T-helper 2 cell treated with Interferon-gamma antibody and Interleukin-4, amounts not matched to agents 100 ng/mL and 5 ng/mL, for 36 hours (primary cell): ENCODE measurements around the gene HDAC4. TPM values are rescaled to one million over a fixed set of nuclear protein-coding genes. Genes with fewer than 3 reads are reported as not detected.

Experiments used
- intact Hi-C: fragments of 100-400 bp; cut with micrococcal nuclease; formaldehyde crosslinking; loops from one replicate; pipeline ENCODE4 v1.15.1; 2023
- total RNA-seq: library from RNA; stranded (reverse); gene quantifications from 2 replicates; pipeline ENCODE4 v1.2.3, GENCODE V29; 2022

HDAC4 gene
- total RNA-seq, 1 donor from 2014 or later: 52.0 TPM

DNA sequence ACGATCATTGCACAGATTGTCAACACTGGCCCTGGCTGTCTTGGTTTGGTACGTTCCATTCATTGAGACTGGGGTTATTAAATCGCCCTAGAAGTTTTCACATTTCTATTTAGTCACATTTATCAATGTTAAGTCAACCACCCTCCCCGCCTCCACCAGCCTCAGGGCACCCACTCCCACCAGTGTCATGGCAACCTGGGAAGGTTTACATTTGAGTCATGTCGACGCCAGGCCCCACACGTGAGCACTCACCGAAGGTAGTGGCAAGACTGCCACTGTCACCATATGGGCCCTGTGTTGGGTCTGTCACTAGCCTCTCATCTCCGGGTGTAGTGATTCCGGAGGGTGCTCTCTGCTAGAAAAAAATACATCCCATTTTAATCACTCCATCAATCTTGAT is 358.8 kb downstream of the HDAC4 start:
- intact Hi-C loops: no loop called here

DNA sequence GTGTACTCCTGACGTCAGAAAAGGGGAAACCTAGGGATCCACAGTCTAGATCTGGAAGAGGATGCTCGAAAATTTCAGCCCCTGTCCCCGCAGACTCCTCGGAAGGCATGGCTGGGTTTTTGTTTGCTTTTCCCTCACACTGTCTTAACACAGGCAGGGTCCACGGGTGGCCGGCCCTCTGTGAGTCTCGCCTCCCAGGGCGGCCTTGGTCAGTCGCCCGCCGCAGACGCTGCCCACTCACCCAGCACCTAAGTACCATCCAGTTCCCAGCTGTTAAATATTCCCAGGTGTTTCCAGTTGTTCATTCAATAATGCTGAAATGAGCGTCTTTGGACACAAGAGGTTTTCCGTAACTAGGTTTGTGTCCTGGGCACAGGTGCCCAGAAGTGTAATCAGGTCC is 359.8 kb downstream of the HDAC4 start:
- intact Hi-C loops: no loop called here

DNA sequence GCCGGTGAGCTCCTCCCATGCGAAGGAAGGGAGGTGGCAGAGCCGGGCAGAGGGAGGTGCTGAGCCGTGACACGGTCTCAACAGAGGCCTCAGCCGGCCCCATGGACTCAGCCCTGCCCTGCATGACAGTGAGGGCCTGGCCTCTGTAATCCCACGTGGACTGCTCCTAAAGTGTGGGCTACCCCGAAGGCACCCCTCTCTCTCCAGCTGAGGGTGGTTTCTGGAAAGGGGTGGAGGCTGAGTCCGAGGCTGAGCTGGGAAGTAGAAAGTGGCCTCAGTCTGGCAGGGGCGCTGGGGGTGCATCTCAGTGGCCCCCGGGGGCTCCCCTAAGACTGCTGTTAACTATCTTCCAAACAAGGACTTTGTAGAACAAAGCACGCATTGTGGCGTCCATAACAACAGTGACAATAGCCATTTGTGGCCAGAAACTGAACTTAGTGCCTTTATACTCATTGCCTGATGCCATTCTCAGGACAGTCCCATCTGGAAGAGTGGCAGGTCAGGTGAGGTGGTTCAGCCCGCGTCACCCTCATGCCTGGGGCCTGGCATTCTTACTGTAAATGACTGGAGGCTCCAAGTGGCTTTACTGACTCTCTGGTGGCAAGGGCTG is 360.6 kb downstream of the HDAC4 start:
- intact Hi-C loops: no loop called here

DNA sequence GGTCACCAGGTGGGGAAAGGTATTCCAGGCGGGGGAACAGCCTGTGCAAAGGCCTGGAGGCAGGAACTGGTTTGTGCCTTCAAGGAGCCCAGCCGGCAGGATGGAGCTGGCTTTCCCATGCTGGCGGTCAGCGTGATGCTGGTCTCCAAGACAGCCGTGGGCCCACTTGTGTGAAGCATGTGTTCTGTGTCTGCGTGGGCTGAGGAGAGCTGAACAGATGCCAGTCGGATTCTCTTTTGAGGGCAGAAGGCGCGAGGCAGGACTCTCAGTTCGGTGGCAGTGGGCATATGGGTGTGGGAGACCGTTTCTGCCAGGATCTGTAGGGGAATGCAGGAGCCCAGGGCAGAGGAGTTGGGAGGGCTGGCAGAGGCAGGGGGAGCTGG is 361.4 kb downstream of the HDAC4 start:
- intact Hi-C loops: loop anchor here (5.0 to 10.0 kb wide), 3 partner anchors 358 to 1105 kb away; partner anchors contain the start of gene OTOS

DNA sequence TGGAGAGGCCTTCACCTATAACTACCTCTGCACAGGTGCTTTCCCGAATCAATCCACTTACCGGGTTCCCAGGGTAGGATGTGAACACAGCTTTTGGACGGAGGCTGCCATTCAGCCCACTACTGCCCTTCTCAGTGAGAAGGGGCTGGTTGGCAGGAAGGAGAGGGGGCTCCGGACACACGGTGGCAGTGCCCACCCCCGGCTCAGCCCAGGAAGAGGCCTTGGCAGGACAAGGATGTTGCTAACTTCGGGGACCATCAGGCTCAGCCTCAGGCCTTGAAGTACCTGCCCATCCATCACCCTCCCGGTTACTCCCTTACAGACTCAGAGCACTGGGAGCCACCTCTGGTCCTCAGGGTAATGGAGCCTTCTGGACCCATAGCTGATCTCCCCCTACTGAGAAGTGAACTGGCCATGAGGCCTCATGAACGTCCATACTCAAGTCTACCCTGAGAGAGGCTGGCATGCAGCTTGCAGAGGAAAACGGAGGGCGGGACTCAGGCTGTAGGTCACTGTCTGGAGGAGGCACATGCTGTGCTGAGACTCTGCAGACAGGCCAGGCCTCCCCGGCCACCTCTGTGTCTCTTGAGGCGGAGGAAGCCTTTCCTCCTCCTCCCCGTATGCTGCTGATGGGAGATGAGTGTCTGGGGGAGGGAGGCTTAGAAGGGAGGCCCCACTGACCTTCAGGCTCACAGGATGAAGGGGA is 361.9 kb downstream of the HDAC4 start:
- intact Hi-C loops: loop anchor here (5.0 to 10.0 kb wide), 3 partner anchors 358 to 1106 kb away; partner anchors contain the start of gene OTOS

DNA sequence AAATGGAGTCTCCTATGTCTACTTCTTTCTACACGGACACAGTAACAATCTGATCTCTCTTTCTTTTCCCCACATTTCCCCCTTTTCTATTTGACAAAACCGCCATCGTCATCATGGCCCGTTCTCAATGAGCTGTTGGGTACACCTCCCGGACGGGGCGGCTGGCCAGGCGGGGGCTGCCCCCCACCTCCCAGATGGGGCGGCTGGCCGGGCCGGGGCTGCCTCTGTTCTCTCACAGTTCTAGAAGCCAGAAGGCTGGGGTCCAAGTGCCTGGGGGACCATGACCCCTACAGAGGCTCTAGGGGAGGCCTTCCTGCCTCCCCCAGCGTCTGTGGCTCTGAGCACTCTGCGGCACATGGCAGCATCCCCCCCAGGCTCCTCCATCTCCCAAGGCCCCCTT is 362.5 kb downstream of the HDAC4 start:
- intact Hi-C loops: loop anchor here (5.0 to 10.0 kb wide), 3 partner anchors 359 to 1107 kb away; partner anchors contain the start of gene OTOS

DNA sequence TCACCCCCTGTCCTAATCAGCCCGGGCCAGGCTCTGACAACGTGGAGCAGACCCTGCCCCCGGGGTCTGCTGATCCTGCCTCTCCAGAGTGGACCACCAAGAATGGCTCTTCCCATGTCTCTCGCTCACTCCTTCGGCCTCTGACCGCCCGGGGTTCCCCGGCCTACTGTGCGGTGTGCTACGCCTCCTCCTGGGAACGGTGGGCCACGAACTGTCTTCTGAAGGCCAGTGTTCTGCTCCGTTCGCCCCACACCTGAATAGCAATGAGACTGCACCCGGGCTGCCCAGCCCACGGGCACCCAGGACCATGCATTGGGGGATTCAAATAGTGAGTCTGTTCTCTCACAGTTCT is 363.3 kb downstream of the HDAC4 start:
- intact Hi-C loops: loop anchor here (5.0 to 10.0 kb wide), 3 partner anchors 360 to 1107 kb away; partner anchors contain the start of gene OTOS

DNA sequence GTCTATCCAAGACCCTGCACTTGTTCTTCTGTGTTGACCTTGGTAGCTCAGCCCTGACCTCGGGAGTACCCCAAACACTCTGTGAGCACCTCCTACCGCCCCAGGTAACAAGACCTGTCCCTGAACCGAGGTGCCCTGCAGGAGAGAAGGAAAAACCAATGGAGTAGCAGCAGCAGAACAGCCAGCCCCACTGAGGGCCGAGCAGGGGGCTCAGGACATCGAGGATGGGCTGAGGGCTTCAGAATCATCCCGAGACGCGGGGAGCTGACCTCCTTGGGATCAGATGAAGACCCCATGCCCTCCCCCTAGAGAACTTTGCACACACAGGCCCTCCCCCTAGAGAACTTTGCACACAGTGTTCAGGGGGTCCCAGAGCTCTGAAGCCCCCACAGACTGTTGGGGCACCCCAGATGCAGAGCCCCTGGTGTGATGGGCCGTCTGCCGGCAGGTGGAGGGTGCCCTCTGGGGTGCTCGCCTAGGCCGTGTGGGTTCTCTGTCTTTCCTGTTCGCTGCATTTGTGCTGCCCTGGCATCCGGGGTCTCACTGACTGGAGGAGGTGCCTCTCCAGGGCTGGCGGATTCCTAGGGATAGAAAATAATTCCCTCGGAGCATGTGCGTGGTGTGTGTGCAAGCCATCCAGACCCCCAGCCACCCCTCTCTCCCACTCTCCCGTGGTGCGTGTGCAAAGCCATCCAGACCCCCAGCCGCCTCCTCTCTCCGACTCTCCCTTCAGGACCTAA is 363.8 kb downstream of the HDAC4 start:
- intact Hi-C loops: loop anchor here (5.0 to 10.0 kb wide), 3 partner anchors 360 to 1108 kb away; partner anchors contain the start of gene OTOS

DNA sequence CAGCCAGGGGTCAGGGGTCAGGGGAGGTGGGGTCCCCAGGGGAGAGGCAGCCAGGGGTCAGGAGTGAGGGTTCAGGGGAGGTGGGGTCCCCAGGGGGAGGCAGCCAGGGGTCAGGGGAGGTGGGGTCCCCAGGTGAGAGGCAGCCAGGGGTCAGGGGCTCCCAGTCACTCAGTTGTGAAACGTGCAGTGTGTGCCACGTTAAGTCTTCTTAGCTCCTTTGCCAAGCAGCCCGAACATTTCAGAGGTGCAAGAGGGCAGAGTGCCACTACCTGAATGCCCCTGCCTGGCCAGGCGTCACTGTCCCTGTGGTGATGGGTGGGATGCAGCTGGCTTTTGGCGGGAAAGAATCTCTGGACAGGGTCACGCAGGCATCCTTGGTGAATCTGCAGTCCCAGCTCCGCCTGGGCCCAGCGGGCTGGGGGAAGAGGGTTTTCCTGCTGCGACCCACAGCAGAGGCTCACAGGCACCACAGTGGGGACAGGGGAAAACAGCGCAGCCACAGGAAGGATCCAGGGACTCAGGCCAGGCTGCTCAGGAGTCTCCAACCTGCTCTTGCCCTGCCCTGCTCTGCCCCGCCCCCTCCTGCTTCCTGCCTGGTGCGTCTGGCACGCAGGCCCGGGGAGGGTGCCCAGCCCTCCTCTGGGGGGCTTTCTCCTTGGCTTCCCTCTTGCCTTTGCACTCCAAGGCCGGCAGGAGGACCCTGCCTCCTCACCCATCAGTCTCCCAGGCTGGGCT is 364.7 kb downstream of the HDAC4 start:
- intact Hi-C loops: loop anchor here (5.0 to 10.0 kb wide), 3 partner anchors 361 to 1109 kb away; partner anchors contain the start of gene OTOS

DNA sequence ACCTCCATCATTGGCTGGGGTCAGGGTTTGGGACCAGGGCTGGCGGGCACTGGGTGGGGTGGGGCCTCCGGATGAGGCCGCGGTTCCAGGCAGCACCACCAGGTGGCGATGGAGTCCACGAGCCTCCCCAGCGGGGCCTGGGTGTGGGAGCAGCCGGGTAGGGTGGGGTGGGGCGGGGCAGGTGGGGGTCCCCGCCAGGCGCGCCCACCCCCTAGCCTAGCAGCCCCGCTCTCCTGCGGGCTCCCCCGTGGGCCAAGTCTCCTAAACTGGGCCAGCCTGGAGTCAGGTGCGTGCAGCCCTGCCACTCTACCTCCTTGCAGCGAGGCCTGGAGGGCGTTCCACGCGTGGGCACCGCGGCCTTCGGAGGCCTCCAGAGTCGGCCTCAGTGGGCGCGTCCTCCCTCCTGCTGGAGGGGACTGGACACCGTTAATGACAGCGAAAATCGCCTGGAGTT is 365.4 kb downstream of the HDAC4 start:
- intact Hi-C loops: loop anchor here (5.0 to 10.0 kb wide), 3 partner anchors 362 to 1109 kb away; partner anchors contain the start of gene OTOS

DNA sequence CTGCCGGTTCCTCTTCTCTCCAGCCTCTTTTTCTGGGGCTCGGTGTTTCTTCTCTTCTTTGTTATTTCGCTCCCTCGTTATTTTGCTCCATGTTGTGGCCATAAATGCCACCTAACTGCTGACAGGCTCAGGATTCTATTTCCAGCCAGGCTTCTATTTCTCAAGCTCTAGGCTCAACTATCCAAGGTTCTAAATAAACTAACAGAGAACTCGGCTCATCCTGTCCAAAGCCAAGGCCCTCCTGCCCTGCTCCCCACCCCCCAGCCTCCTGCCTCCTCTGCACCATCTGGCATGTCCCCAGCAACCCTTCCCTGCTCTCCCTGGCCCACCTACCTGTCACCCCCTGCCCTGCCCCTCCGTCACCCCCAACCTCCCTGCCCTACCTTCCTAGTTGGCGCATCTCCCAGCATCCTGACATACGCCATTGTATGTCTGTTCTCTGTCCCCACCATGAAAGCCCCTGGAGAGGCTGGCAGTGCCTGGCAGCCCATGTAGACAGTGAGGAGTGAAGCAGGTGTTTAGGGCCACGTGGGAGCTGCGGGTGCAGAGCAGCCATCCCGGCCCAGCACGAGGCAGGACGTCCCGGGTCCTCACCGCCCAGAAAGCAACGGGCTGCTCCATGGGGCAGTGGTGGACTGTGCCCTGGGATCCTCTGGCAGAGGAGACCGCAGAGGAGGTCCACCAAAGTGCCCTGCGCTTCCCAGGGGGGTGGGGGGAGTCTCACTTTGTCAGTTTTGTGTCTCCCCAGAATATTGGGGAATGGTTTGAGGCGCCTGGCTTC is 366.1 kb downstream of the HDAC4 start:
- intact Hi-C loops: loop anchor here (5.0 to 10.0 kb wide), 3 partner anchors 363 to 1110 kb away; partner anchors contain the start of gene OTOS

DNA sequence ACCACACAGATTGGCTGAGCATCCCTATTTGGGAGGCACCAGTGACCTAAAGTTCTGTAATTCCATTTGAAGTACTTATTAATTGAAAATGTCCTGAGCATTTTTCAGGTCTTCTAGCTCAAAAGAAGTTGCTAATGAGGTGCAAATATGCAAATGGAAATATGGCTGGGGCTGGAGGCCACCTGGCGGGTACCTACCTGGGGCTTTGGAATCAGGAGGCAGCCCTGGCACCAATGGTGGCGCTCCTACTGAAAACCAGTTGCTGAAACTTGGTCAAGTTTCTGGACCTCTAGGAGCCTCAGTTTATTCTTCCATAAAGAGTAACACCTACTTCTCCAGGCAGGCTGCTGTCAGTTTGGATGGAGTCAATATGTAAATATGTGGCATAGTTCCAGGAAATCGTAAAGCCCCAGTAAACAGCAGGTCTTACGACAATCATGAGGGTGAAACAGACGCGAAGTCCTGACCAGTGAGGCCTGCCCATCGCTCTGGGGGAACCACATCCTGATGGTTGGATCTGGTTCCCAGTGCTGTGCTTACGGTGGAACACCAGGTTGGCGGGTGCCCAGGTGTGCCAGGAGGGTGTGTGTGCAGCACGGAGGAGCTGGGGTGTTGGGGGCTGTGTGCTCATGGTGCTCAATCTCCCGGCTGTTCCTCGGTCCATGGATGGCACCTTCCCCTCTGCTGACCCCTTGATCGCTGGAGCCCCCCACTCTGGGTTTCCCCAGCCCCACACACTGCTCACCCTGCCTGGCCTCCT is 366.8 kb downstream of the HDAC4 start:
- intact Hi-C loops: loop anchor here (10.0 kb wide), 1 partner anchor 1111 kb away; the partner anchor contains the start of gene OTOS

DNA sequence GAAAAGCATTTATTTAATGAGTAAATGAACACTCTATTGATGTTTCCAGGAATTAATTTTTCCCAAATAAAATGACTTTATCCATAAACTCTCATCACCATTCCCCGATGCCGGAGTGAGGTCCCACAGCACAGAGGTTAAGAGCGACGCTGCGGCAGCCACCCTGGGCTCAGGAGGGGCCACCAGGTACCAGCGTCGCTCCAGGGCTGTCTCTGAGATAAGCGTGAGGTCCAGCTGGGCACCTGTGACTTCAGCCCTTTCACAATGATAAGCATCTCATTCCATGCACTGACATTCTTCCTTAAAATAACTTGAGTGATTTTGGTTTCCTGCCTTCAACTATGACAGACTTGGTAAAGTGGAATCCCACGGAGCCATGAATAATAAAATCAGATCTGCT is 370.9 kb downstream of the HDAC4 start:
- intact Hi-C loops: loop anchor here (10.0 kb wide), 1 partner anchor 1115 kb away; the partner anchor contains the start of gene OTOS

DNA sequence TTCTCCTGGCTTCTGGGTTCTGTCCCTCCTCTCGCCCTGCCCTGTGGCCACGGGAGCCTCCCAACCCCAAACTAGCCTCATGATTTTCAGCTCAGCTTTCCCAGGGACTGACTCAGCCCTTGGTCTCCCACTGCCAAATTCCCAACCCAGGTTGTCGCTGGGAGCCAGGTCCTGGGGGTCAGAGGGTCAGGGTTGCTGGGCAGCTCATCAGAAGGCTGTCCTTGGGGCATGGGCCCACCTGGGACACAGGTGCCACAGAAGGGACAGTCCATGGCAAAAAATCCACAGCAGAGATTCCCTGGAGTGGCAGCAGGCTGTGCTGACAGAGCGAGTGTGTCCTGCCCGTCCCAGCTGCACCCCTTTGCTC is 372.6 kb downstream of the HDAC4 start:
- intact Hi-C loops: no loop called here

DNA sequence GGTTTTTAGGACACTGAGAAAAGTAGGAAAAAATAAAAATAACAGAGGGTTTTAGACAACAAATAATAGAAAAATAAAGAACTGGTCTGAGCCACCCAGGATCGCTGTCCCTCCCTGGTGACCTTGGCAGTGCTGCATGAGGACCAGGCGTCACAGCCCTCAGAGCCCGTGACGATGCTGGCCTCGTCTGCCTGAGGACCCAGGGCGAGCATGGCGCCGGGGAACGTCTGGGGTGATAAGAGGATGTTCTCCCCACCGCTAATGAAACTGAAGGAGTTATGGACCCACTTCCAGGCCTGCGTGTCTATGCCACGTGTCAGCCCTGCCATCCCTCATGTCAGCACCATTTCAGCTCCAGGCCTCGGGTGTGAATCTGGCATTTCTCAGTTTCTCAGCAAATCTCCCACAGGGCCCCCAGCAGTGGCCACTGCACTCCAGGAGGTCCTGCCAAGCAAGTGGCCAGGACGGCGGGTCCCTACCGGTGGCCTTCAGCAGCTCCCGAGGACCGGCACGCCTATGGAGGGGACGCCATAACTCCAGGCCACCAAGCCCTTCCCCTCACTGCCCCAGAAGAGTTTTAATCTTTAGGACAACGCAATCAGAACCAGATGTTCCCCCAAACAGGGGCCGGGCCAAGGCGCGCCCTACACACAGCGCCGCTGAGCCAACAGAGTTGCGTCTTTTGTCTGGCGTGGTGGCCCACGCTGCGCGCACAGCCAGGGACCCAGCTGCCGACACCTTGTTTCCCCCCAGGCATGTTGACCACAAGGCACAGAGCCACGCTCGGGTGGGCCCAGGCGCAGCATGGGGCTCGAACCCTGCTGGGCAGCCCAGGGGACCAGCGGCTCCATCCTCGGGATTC is 373.2 kb downstream of the HDAC4 start:
- intact Hi-C loops: no loop called here

DNA sequence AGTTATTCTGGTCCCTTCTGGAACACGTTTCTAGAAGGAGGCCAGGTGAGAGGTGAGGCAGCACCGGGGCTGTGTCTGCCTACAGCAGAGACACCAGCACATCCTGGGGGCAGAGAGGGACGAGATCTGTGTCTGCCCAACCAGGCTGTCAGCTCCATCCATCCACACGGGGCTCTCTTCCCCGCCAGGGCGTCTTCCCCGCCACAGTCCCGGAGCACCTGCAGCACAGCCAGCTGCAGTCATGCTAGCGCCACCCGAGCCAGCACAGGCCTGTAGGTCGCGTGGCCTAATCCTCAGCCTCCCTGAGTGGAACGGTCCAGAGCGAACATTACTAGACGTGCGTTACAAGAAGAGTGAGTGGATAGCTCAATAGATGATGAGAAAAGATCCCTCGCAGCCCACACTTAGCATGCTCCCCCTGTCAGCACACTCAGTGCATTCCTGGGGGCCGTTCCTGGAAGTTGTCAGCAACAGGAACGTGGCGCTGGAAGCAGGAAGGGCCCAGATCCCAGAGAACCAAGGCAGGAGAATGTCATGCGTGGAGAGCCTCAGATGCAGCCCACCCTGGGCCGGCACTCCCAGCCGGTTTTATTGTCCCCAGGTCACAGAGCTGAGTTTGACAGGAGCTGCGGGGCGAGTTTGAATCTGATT is 374.0 kb downstream of the HDAC4 start:
- intact Hi-C loops: no loop called here

DNA sequence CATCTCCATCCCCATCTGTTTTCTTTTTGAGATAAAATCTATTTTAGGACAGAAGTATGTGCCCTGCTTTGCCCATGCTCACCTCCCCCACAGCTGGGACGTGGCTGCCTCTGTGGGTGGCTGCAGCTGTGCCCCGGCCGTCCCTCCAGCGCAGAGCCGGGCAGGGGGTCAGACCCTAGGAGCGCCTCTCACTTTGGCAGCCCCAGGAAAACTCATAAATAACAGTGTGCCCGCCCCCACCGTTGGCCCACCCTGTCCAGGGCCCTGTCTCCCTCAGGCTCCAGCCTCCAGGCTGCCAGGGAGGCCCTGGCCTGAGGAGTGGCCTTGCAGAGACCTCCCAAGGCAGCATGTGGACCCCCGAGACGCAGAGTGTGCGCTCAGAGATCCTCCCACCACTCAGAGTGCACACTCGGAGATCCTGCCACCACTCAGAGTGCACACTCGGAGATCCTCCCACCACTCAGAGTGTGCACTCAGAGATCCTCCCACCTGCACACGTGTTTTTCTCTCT is 374.8 kb downstream of the HDAC4 start:
- intact Hi-C loops: no loop called here
